HG02610 (cell line): ENCODE data around the gene ABHD1.
"Not testable (repeated sequence)": the region's sequence is repeated elsewhere in the genome, so short reads cannot be mapped to it uniquely, and the experiment has no call there.

ENCODE experiments used
- ATAC-seq: cut with Tn5 transposase; IDR thresholded peaks from one replicate; pipeline ENCODE4 v1.9.1; 2021; ENCODE audit warnings: mild to moderate bottlenecking, moderate library complexity; ENCODE audit not compliant: unreplicated experiment

Gene ABHD1

GRCh38 chr2:27162151-27163121, 38.8 kb downstream of the ABHD1 start:
- ATAC-seq: no peak

GRCh38 chr2:27164960-27165763, 41.5 kb downstream of the ABHD1 start:
- ATAC-seq: no peak

DNA sequence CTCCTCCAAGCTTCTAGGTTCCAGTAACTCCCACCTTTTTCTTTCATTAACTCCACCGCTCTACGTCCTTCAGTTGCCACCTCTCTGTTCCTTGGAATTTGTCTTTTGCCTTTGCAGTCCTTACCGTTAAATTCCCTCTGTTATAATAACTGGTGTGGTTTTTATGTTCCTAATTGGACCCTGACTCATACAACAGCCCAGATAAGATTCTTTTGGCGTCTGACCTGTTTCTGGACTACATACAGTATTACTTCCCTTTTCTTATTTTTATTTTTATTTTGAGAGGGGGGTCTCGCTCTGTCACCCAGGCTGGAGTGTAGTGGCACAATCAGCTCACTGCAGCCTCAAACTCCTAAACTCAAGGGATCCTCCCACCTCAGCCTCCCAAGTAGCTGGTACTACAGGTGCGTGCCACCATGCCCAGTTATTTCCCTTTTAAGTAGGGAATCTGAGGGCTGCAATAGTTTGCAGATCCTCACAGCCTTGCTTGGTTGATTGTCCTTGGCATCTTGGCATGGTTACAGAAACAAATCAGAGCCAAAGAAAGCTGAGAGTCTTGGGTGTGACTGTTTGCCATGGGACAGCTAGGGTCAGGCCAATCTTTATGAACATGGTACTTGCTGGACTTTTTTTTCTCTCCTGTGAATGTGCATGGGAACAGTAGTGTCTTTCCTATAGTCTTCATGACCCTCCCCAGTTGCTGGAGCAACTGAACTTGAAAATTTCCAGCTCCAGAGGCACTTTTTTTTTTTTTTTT, 47.1 kb downstream of the ABHD1 start:
- ATAC-seq: no peak

- no peak for ATAC-seq
Observed at GRCh38 chr2:27171351-27171848, 47.8 kb downstream of the ABHD1 start.

DNA sequence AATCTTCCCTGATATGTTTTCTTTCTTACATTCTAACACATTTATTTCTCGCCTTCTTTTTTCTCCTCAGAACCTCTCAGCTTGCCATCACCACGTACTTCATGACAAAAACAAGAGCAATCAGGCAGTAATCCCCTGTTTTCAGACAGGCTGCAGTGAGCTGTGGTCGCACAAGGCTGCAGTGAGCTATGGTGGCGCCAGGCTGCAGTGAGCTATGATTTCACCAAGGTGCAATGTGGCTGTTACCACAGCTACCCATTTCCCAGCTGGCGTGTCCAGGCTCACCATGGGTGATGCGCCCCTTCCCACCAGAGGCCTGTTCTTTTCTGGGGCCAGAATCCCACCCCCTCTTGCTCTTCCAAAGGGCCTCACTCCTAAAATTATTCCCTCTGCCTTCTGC, 51.0 kb downstream of the ABHD1 start:
- ATAC-seq: no peak

DNA sequence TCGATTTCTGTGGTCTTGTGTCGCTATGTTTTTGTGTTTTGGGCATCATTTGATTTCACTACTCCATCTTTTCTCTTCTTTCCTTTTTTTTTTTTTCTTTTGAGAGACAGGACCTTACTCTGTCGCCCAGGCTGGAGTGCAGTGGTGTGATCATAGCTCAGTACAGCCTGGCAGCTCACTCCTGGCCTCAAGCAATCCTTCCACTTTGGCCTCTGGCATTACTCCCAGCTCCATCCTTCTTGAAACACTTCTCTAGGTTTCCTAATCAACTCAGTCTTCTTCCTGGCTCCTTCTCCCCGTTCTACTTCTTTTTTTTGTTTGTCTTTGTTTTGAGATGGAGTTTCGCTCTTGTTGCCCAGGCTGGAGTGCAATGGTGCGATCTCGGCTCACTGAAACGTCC, 51.7 kb downstream of the ABHD1 start:
- ATAC-seq: no peak

GRCh38 chr2:27175781-27176180, 52.2 kb downstream of the ABHD1 start:
- ATAC-seq: not testable (repeated sequence)

DNA sequence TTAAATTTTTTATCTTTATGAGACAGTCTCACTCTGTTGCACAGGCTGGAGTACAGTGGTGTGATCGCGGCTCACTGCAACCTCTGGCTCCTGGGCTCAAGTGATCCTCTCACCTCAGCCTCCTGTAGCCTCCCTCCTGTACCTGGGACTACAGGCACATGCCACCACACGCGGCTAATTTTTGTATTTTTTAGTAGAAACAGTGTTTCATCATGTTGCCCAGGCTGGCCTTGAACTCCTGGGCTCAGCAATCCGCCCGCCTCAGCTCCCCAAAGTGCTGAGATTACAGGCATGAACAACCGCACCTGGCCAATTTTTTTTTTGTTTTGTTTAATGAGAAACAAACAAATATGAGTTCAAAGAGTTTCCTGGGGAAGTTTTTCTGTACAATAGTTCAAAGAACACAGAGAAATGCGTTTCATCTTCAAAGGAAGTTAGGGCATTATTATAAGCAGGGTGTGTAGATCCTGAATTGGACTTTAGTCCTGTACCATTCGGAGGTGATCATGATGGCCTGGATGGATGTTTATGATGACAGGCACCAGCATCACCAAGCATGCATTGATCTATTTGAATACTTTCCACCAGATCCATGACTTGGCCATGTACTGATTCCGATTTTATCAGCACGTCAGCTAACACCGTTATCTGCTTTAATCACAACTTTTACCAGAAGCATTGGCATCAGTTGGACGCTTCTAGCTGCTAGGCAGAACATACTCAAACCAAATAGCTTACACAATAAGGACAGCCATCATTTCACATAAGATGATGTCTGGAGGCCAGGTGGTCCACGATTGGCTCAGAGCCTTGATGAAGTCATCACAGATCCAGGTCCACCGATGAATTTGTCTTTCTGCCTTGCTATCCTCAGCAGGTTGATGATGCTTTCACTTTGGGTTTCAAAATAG, 54.1 kb downstream of the ABHD1 start:
- no peak for ATAC-seq

GRCh38 chr2:27178469-27178868, 54.9 kb downstream of the ABHD1 start:
- no peak for ATAC-seq

- no peak for ATAC-seq
Observed at GRCh38 chr2:27179344-27180000, 55.9 kb downstream of the ABHD1 start.
